Measurements from ENCODE around the gene ALDH1L1.

Gene ALDH1L1

GRCh38 chr3:126180477-126181397 lies at the start of gene ALDH1L1:
ALDH1L1 (minus strand) TSS chr3:126180586; CDS start chr3:126160979, 19,607 bp downstream.
- no peak for DNase-seq (ENCODE audit: low read depth)

GRCh38 chr3:126226374-126226773 lies 46.0 kb upstream of the ALDH1L1 start:
- no peak for DNase-seq (ENCODE audit: low read depth)

GRCh38 chr3:126216416-126216815 lies 36.0 kb upstream of the ALDH1L1 start:
- DNase-seq (ENCODE audit: low read depth) = peak; percentile 26

GRCh38 chr3:126213379-126214028 lies 33.1 kb upstream of the ALDH1L1 start:
- no peak for DNase-seq (ENCODE audit: low read depth)

GRCh38 chr3:126212620-126213378 lies 32.4 kb upstream of the ALDH1L1 start:
- no peak for DNase-seq (ENCODE audit: low read depth)

GRCh38 chr3:126212250-126212619 lies 31.8 kb upstream of the ALDH1L1 start:
- DNase-seq (ENCODE audit: low read depth) = no peak

GRCh38 chr3:126211569-126211968 lies 31.2 kb upstream of the ALDH1L1 start:
- no peak for DNase-seq (ENCODE audit: low read depth)

- DNase-seq (ENCODE audit: low read depth) = no peak
Measured at GRCh38 chr3:126210606-126211005, 30.2 kb upstream of the ALDH1L1 start.

- no peak for DNase-seq (ENCODE audit: low read depth)
Measured at GRCh38 chr3:126209741-126210140, 29.4 kb upstream of the ALDH1L1 start.

- DNase-seq (ENCODE audit: low read depth) = peak; percentile 62
Measured at GRCh38 chr3:126208606-126209256, 28.3 kb upstream of the ALDH1L1 start.

GRCh38 chr3:126208182-126208581 lies 27.8 kb upstream of the ALDH1L1 start:
- DNase-seq (ENCODE audit: low read depth) = no peak

- no peak for DNase-seq (ENCODE audit: low read depth)
Measured at GRCh38 chr3:126207166-126207565, 26.8 kb upstream of the ALDH1L1 start.

GRCh38 chr3:126205717-126206655 lies 25.6 kb upstream of the ALDH1L1 start:
- no peak for DNase-seq (ENCODE audit: low read depth)

GRCh38 chr3:126202680-126203079 lies 22.3 kb upstream of the ALDH1L1 start:
- DNase-seq (ENCODE audit: low read depth) = no peak

- no peak for DNase-seq (ENCODE audit: low read depth)
Measured at GRCh38 chr3:126202276-126202675, 21.9 kb upstream of the ALDH1L1 start.

GRCh38 chr3:126201168-126201567 lies 20.8 kb upstream of the ALDH1L1 start:
- DNase-seq (ENCODE audit: low read depth) = no peak

GRCh38 chr3:126200534-126200933 lies 20.1 kb upstream of the ALDH1L1 start:
- DNase-seq (ENCODE audit: low read depth) = no peak

- no peak for DNase-seq (ENCODE audit: low read depth)
Measured at GRCh38 chr3:126199256-126199655, 18.9 kb upstream of the ALDH1L1 start.

- peak; percentile 24 for DNase-seq (ENCODE audit: low read depth)
Measured at GRCh38 chr3:126197854-126198584, 17.6 kb upstream of the ALDH1L1 start.

- DNase-seq (ENCODE audit: low read depth) = no peak
Measured at GRCh38 chr3:126197343-126197742, 17.0 kb upstream of the ALDH1L1 start.
